ENCODE data around the gene HGS.

- TF ChIP-seq ATF3 (IDR thresholded peaks at IDR 0.05; ENCODE audit: insufficient read depth, low read depth, low read length) (no peak), SIX5 (IDR thresholded peaks at IDR 0.05; ENCODE audit: low read depth, low read length) (no peak), POLR2AphosphoS5 (IDR thresholded peaks at IDR 0.05; ENCODE audit: low read depth, low read length) (no peak), CTCF (IDR thresholded peaks at IDR 0.05; ENCODE audit: control extremely low read depth in 1 of 3, insufficient read depth in 1 of 3, low read depth in 1 of 3, low read length in 3 of 3) (no peak), EZH2 (IDR thresholded peaks at IDR 0.05; ENCODE audit: low read depth, low read length, severe bottlenecking) (no peak), ATF2 (IDR thresholded peaks at IDR 0.05; ENCODE audit: low read length) (no peak), POLR2A (IDR thresholded peaks at IDR 0.05; ENCODE audit: control extremely low read depth in 1 of 2, low read depth in 2 of 2, low read length in 2 of 2) (no peak), CHD2 (IDR thresholded peaks at IDR 0.05; ENCODE audit: low read length) (no peak), RAD21 (IDR thresholded peaks at IDR 0.05 in 1 of 2, conservative IDR thresholded peaks at IDR 0.05 in 1 of 2; ENCODE audit: low read depth in 2 of 2, low read length in 2 of 2) (no peak), MAX (IDR thresholded peaks at IDR 0.05) (no peak), TEAD4 (IDR thresholded peaks at IDR 0.05; ENCODE audit: low read depth, low read length) (no peak), TAF1 (IDR thresholded peaks at IDR 0.05; ENCODE audit: low read depth, low read length) (no peak), E2F6 (IDR thresholded peaks at IDR 0.05) (no peak), CREB1 (IDR thresholded peaks at IDR 0.05) (no peak)
Observed at GRCh38 chr17:81688616-81689015, 4.8 kb downstream of the HGS start.

Data from H1 (cell line).